Measurements from ENCODE around the gene AHCYL2. TPM values are rescaled to one million over a fixed set of nuclear protein-coding genes. Genes with fewer than 3 reads are reported as not detected.

Gene AHCYL2
- total RNA-seq, 1 experiment from 2014 or later: 17.0 TPM

DNA sequence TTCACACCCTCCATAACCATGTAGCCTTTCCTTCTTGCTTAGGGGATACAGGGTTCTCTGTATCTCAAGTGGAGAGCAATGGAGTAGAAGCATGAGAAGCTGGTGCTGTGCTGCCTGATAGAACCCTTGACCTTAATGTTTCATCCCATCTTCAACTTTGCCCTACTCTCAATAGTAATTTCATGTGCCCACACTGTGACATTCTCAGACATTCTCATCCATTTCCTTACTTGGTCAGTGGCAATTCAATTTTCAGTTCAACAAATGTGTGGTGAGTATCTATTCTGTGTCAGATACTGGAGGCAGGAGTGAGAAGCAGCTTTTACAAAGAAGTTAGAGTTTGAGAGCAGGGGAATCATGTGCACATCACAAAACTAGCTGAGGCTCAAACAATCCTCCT, 225.5 kb downstream of the AHCYL2 start (continued):
- TF ChIP-seq, protein P1, sequence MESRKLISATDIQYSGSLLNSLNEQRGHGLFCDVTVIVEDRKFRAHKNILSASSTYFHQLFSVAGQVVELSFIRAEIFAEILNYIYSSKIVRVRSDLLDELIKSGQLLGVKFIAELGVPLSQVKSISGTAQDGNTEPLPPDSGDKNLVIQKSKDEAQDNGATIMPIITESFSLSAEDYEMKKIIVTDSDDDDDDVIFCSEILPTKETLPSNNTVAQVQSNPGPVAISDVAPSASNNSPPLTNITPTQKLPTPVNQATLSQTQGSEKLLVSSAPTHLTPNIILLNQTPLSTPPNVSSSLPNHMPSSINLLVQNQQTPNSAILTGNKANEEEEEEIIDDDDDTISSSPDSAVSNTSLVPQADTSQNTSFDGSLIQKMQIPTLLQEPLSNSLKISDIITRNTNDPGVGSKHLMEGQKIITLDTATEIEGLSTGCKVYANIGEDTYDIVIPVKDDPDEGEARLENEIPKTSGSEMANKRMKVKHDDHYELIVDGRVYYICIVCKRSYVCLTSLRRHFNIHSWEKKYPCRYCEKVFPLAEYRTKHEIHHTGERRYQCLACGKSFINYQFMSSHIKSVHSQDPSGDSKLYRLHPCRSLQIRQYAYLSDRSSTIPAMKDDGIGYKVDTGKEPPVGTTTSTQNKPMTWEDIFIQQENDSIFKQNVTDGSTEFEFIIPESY (IDR thresholded peaks at IDR 0.05; ENCODE audit: extremely low read depth, insufficient replicate concordance, low read length): no peak
- TF ChIP-seq EZH2 (IDR thresholded peaks at IDR 0.05) (no peak), EZH2phosphoT487 (IDR thresholded peaks at IDR 0.05; ENCODE audit: borderline replicate concordance) (no peak), ZNF274 (IDR thresholded peaks at IDR 0.05; ENCODE audit: low read depth, low read length) (no peak), YY1 (IDR thresholded peaks at IDR 0.05; ENCODE audit: extremely low read depth, insufficient replicate concordance, low read depth, low read length) (no peak), FOSL1 (IDR thresholded peaks at IDR 0.05; ENCODE audit: low read depth) (no peak), CBX3 (IDR thresholded peaks at IDR 0.05; ENCODE audit: low read depth) (no peak), ELF1 (IDR thresholded peaks at IDR 0.05; ENCODE audit: borderline replicate concordance, low read depth) (no peak)
- TF ChIP-seq, protein P2, sequence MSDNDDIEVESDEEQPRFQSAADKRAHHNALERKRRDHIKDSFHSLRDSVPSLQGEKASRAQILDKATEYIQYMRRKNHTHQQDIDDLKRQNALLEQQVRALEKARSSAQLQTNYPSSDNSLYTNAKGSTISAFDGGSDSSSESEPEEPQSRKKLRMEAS (IDR thresholded peaks at IDR 0.05): no peak

DNA sequence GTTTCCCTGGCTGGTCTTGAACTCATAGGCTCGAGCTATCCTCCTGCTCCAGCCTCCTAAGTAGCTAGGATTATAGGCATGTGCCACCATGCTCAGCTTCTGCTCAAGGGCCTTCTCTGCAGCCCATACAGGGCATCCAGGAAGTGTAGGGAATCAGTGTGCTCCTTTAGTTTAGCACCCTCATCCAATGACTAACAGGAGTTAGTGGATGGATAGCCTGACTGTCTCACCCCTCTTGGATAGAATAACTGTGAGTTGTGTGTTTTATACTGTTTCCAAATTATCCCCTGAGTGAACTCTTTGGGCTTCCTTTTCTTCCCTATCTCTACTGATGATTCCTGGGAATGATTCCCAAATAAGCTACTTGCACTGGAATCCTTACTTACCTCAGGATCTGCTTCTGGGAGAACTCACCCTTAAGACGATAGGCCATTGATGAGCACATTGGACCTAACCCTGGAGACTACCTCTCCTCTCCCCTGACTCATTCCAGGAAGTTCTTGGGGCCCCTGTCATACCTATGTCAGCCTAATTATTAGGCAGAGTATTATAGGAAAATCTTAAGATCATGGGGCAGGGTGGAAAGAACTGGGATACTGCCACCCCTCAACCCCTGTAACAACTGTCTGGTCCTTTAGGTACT, 227.9 kb downstream of the AHCYL2 start:
- Histone ChIP-seq H3K9ac (ENCODE audit: low read length) (no peak overlapping the region), H3K4me2 (ENCODE audit: low read length) (peak overlapping the region; percentile 40), H3K36me3 (ENCODE audit: control insufficient read depth in 1 of 2, insufficient read depth in 2 of 2, low read length in 2 of 2) (peaks cover 3 to 15% of the 10 kb centered on the region in 2 experiments; a peak in 2 of 4 replicates), H2AFZ (ENCODE audit: low read depth, low read length, poor library complexity, severe bottlenecking) (no peak overlapping the region), H3K27ac (ENCODE audit: low read depth, low read length) (no peak overlapping the region), H3K4me3 (replicated peaks in 1 of 2; ENCODE audit: low read depth in 1 of 2, low read length in 2 of 2) (no peak overlapping the region), H3K9me2 (ENCODE audit: insufficient read depth) (no peaks in the 10 kb centered on the region), H3K79me2 (ENCODE audit: insufficient read depth, low read length) (no peaks in the 10 kb centered on the region), H4K20me1 (ENCODE audit: insufficient read depth) (no peaks in the 10 kb centered on the region), H3K27me3 (ENCODE audit: insufficient read depth, low read length) (no peaks in the 10 kb centered on the region), H3K4me1 (ENCODE audit: control insufficient read depth in 1 of 2, insufficient read depth in 2 of 2, low read length in 2 of 2) (peaks cover 7 to 27% of the 10 kb centered on the region in 2 experiments), H3K9me3 (ENCODE audit: control insufficient read depth in 1 of 2, insufficient read depth in 1 of 2, low read depth in 1 of 2, low read length in 2 of 2) (peaks cover 0 to 3% of the 10 kb centered on the region in 2 experiments; a peak in 1 of 4 replicates)
- ATAC-seq (peak; percentile 33; the same call in 1 of the 2 replicates), DNase-seq (ENCODE audit: low read depth, low spot score) (no peak)
- no TSS peak for BruUV-seq (replicated peaks)
- ChIA-PET CTCF (no interaction called here), RAD21 (ENCODE audit: low non-redundant PET in 1 of 2, low total read pairs in 2 of 2, uncharacterized antibody in 2 of 2, unreplicated experiment in 2 of 2) (no interaction called here), POLR2A (interaction anchor here (1.1 kb wide), 1 partner anchor 14 kb away, joined by 3 read pairs; no protein-coding TSS in a partner anchor)
- intact Hi-C loops (cut with micrococcal nuclease): no loop called here
- TF ChIP-seq FOSL1 (IDR thresholded peaks at IDR 0.05; ENCODE audit: low read depth): peak; percentile 44; the same call in 1 of the 2 replicates
- TF ChIP-seq YY1 (IDR thresholded peaks at IDR 0.05; ENCODE audit: extremely low read depth, insufficient replicate concordance, low read depth, low read length): no peak

All from HCT116 (cell line).